Activated naive CD4-positive, alpha-beta T cell (primary cell): ENCODE data around the gene PHOSPHO2.
"Not testable (repeated sequence)": the region's sequence is repeated elsewhere in the genome, so short reads cannot be mapped to it uniquely, and the experiment has no call there.

ENCODE experiments used
- DNase-seq, 4 experiments: peaks; one replicate each; lab custom pipeline; 2025; lab: John Stamatoyannopoulos, UW

Gene PHOSPHO2

GRCh38 chr2:169684135-169684565, 10.1 kb upstream of the PHOSPHO2 start:
- no peak for DNase-seq

GRCh38 chr2:169684712-169685111, 9.6 kb upstream of the PHOSPHO2 start:
- DNase-seq = not testable (repeated sequence)

- not testable (repeated sequence) for DNase-seq
These were observed 7.4 kb upstream of the PHOSPHO2 start for GRCh38 chr2:169686825-169687224.

- DNase-seq = not testable (repeated sequence)
These were observed 6.3 kb upstream of the PHOSPHO2 start for GRCh38 chr2:169687943-169688342.

GRCh38 chr2:169690958-169691357, 3.3 kb upstream of the PHOSPHO2 start:
- no peak for DNase-seq

GRCh38 chr2:169692718-169693117, 1.6 kb upstream of the PHOSPHO2 start:
- DNase-seq = no peak

GRCh38 chr2:169693360-169693759, 909 bp upstream of the PHOSPHO2 start:
- no peak for DNase-seq

GRCh38 chr2:169694894-169695260, 608 bp downstream of the PHOSPHO2 start:
- no peak for DNase-seq

GRCh38 chr2:169696381-169696780, 2.1 kb downstream of the PHOSPHO2 start:
- DNase-seq = no peak

GRCh38 chr2:169699173-169699572, 4.9 kb downstream of the PHOSPHO2 start:
- not testable (repeated sequence) for DNase-seq

- no peak for DNase-seq
These were observed 8.7 kb downstream of the PHOSPHO2 start for GRCh38 chr2:169702996-169703395.

GRCh38 chr2:169704160-169704708, 10.0 kb downstream of the PHOSPHO2 start:
- no peak for DNase-seq

- DNase-seq = no peak
These were observed 11.7 kb downstream of the PHOSPHO2 start for GRCh38 chr2:169705927-169706326.

- DNase-seq = no peak
These were observed 13.4 kb downstream of the PHOSPHO2 start for GRCh38 chr2:169707626-169708025.

- no peak for DNase-seq
These were observed 15.1 kb downstream of the PHOSPHO2 start for GRCh38 chr2:169709331-169709730.

- no peak for DNase-seq
These were observed 15.7 kb downstream of the PHOSPHO2 start for GRCh38 chr2:169709981-169710380.

GRCh38 chr2:169711751-169712509, 17.7 kb downstream of the PHOSPHO2 start:
- no peak for DNase-seq

GRCh38 chr2:169712791-169713227, 18.5 kb downstream of the PHOSPHO2 start:
- DNase-seq = no peak

- no peak for DNase-seq
These were observed 19.1 kb downstream of the PHOSPHO2 start for GRCh38 chr2:169713331-169713730.

- no peak for DNase-seq
These were observed 20.4 kb downstream of the PHOSPHO2 start for GRCh38 chr2:169714699-169715098.

- DNase-seq = no peak
These were observed 21.3 kb downstream of the PHOSPHO2 start for GRCh38 chr2:169715379-169716237.

- DNase-seq = no peak
These were observed 22.1 kb downstream of the PHOSPHO2 start for GRCh38 chr2:169716238-169716886.
